Mesenteric fat pad (tissue), 1 donor: ENCODE data around the gene C19orf47. TPM values are rescaled to one million over a fixed set of nuclear protein-coding genes. Genes with fewer than 3 reads are reported as not detected.

Experiments used
- microRNA-seq: library from miRNA; unstranded; fragments of <30 nt; microRNA quantifications from one replicate; pipeline ENCODE4 v1.2.0, GENCODE V29; 2020; ENCODE audit warnings: borderline number of aligned reads
- total RNA-seq: library from RNA; stranded (reverse); fragmentation: NEBNext Ultra II Directional; extraction: Animal tissue kit (Norgen Biotek cat#: 25700); gene quantifications from one replicate; pipeline ENCODE4 v1.2.1, GENCODE V29; 2021
- donor health status: DM: yes; HTN: yes; CAD: no.

C19orf47 gene
- total RNA-seq, 1 donor from 2014 or later: 13.0 TPM

Small RNAs within 50 kb of the gene (microRNA-seq; reads per million reads assigned to microRNA genes)
- gene MIR641: 18.9 reads per million, percentile 17 among the genes with 10 or more reads in this experiment
- gene MIR6796: not detected

Other genes starting within 250 kb of the C19orf47 start
- 18.0 TPM for gene MAP3K10, start 157.0 kb downstream of the C19orf47 start, total RNA-seq
- gene TTC9B, start 130.0 kb downstream of the C19orf47 start, total RNA-seq: not detected
- gene CCNP, start 121.7 kb downstream of the C19orf47 start, total RNA-seq: 0.39 TPM
- 189 TPM for gene AKT2, start 63.1 kb downstream of the C19orf47 start, total RNA-seq
- gene PLD3, start 298 bp upstream of the C19orf47 start, total RNA-seq: 275 TPM
- gene HIPK4, start 41.8 kb upstream of the C19orf47 start, total RNA-seq: 0.29 TPM
- gene PRX, start 65.0 kb upstream of the C19orf47 start, total RNA-seq: 2.3 TPM
- 20.2 TPM for gene SERTAD1, start 77.6 kb upstream of the C19orf47 start, total RNA-seq
- gene SERTAD3, start 95.9 kb upstream of the C19orf47 start, total RNA-seq: 40.7 TPM
- 141 TPM for gene BLVRB, start 117.3 kb upstream of the C19orf47 start, total RNA-seq
- gene SPTBN4, start 118.6 kb upstream of the C19orf47 start, total RNA-seq: 6.1 TPM
- 54.3 TPM for gene SHKBP1, start 228.5 kb upstream of the C19orf47 start, total RNA-seq